Endothelial cell of umbilical vein (primary cell): ENCODE results near the gene TMEM120A. TPM values are rescaled to one million over a fixed set of nuclear protein-coding genes. Genes with fewer than 3 reads are reported as not detected.

ENCODE experiments used
- BruUV-seq: library from RNA; stranded (reverse); fragments of 400-500 nt; replicated peaks from 2 replicates; lab custom pipeline; 2021; lab: Mats Ljungman, UMichigan
- CTCF ChIA-PET: fragments of 300-600, 350-600 bp; sonication (Branson Sonifier 250); formaldehyde crosslinking; loops from one replicate; lab custom pipeline; 2021; ENCODE audit warnings: antibody characterized with exemption, inconsistent platforms; lab: Charles Lee
- POLR2A ChIA-PET: fragments of 300-600, 350-600 bp; sonication (Branson Sonifier 250); formaldehyde crosslinking; loops from one replicate; lab custom pipeline; 2021; ENCODE audit warnings: antibody characterized with exemption, inconsistent platforms; lab: Charles Lee
- DNase-seq: peaks from one replicate; pipeline ENCODE4 v3.0.0-alpha.2; 2011; ENCODE audit warnings: low read depth, low spot score
- FAIRE-seq: peaks from 2 replicates; lab custom pipeline; 2011; peaks lifted over from hg19 to GRCh38; lab: Jason Lieb, UNC
- H2AFZ ChIP-seq: 2 replicates; pipeline ENCODE4 v1.6.0; 2012; ENCODE audit warnings: low read depth, low read length, control low read depth, inconsistent platforms
- H3K27ac ChIP-seq: 2 replicates; pipeline ENCODE4 v1.5.1; 2011; ENCODE audit warnings: low read depth, mild to moderate bottlenecking, control low read depth, low read length, moderate library complexity; ENCODE audit not compliant: insufficient read depth
- H3K27me3 ChIP-seq, 2 experiments: 2 replicates each; pipeline versions ENCODE4 v1.6.0 to v1.6.1; 2011; ENCODE audit warnings: low read length in 2 of 2, mixed read lengths in 1 of 2; ENCODE audit not compliant: control insufficient read depth in 2 of 2, insufficient read depth in 2 of 2
- H3K36me3 ChIP-seq, 2 experiments: 2 replicates in 1 of 2; 3 replicates in 1 of 2; pipeline ENCODE4 v1.5.1; 2011; ENCODE audit warnings: low read length in 2 of 2, mild to moderate bottlenecking in 1 of 2, moderate library complexity in 1 of 2; ENCODE audit not compliant: control insufficient read depth in 2 of 2, insufficient read depth in 2 of 2; ENCODE audit errors: extremely low read depth in 1 of 2
- H3K4me1 ChIP-seq: 3 replicates; pipeline ENCODE4 v1.5.1; 2011; ENCODE audit warnings: mild to moderate bottlenecking, low read length; ENCODE audit not compliant: control insufficient read depth, insufficient read depth; ENCODE audit errors: extremely low read depth
- H3K4me2 ChIP-seq: 2 replicates; pipeline ENCODE4 v1.6.1; 2011; ENCODE audit warnings: low read length, control low read depth, mixed read lengths; ENCODE audit not compliant: insufficient read depth
- H3K4me3 ChIP-seq, 3 experiments: fragments of 200-600 bp in 1 of 3; sonication (generic), shearing (Covaris generic) in 1 of 3; replicated peaks in 1 of 3; 2 replicates each; pipeline ENCODE4 v1.5.1; 2011 to 2016; ENCODE audit warnings: control low read depth in 3 of 3, low read length in 3 of 3, mild to moderate bottlenecking in 2 of 3, inconsistent platforms in 1 of 3, low read depth in 1 of 3, moderate library complexity in 1 of 3; ENCODE audit not compliant: insufficient read depth in 1 of 3
- H3K79me2 ChIP-seq: 2 replicates; pipeline ENCODE4 v1.6.0; 2012; ENCODE audit warnings: low read length, inconsistent platforms; ENCODE audit not compliant: control insufficient read depth, insufficient read depth
- H3K9ac ChIP-seq: replicated peaks from 2 replicates; pipeline ENCODE3; 2011; ENCODE audit warnings: low read length, control low read depth; ENCODE audit not compliant: insufficient read depth; ENCODE audit errors: extremely low read depth
- H3K9me1 ChIP-seq: replicated peaks from 3 replicates; pipeline ENCODE4 v1.6.0; 2011; ENCODE audit warnings: mild to moderate bottlenecking, low read length; ENCODE audit not compliant: control insufficient read depth, insufficient read depth; ENCODE audit errors: extremely low read depth
- H3K9me3 ChIP-seq: replicated peaks from 2 replicates; pipeline ENCODE4 v1.5.1; 2012; ENCODE audit warnings: low read length, inconsistent platforms; ENCODE audit not compliant: control insufficient read depth, insufficient read depth
- H4K20me1 ChIP-seq: replicated peaks from 2 replicates; pipeline ENCODE3; 2011; ENCODE audit warnings: mild to moderate bottlenecking, low read length; ENCODE audit not compliant: control insufficient read depth, insufficient read depth; ENCODE audit errors: extremely low read depth
- EZH2 ChIP-seq: IDR thresholded peaks from 2 replicates; pipeline ENCODE4 v1.6.1; 2012; ENCODE audit warnings: borderline replicate concordance, low read depth, mild to moderate bottlenecking, moderate library complexity, low read length, inconsistent platforms; ENCODE audit not compliant: severe bottlenecking
- FOS ChIP-seq: IDR thresholded peaks from 2 replicates; pipeline ENCODE4 v1.6.1; 2011; ENCODE audit warnings: mild to moderate bottlenecking, low read length, moderate library complexity, borderline replicate concordance; ENCODE audit not compliant: insufficient read depth
- GATA2 ChIP-seq: IDR thresholded peaks from 2 replicates; pipeline ENCODE4 v1.7.0; 2011; ENCODE audit warnings: low read depth, mild to moderate bottlenecking, moderate library complexity, mixed read lengths, low read length; ENCODE audit not compliant: insufficient read length, insufficient read depth
- JUN ChIP-seq: IDR thresholded peaks from 2 replicates; pipeline ENCODE4 v1.6.1; 2011; ENCODE audit warnings: borderline replicate concordance, low read depth; ENCODE audit not compliant: insufficient read length, insufficient read depth
- MYC ChIP-seq: IDR thresholded peaks from one replicate; pipeline ENCODE4 v1.6.1; 2011; ENCODE audit warnings: mild to moderate bottlenecking, low read depth, low read length
- POLR2A ChIP-seq: IDR thresholded peaks from 2 replicates; pipeline ENCODE4 v1.6.1; 2012; ENCODE audit warnings: low read depth, mild to moderate bottlenecking, control low read depth, low read length
- POLR2AphosphoS5 ChIP-seq: IDR thresholded peaks from 2 replicates; pipeline ENCODE4 v1.6.1; 2012; ENCODE audit warnings: low read depth, mild to moderate bottlenecking, control low read depth, low read length, moderate library complexity; ENCODE audit not compliant: insufficient read depth
- dilution Hi-C: fragments of 300-500 bp; cut with MboI; formaldehyde crosslinking; loops from one replicate; pipeline ENCODE4 v1.15.0; 2019; ENCODE audit warnings: low sequenced_read_pairs; ENCODE audit not compliant: extremely low pct_ligation_motif_present
- intact Hi-C: fragments of 100-400 bp; cut with micrococcal nuclease; formaldehyde crosslinking; loops from one replicate; pipeline ENCODE4 v1.10.0; 2022
- polyA plus RNA-seq, 4 experiments: library from polyadenylated mRNA; depleted of rRNA in 3 of 4; stranded (reverse) in 3 of 4; unstranded in 1 of 4; fragments of >200 nt; gene quantifications; 2 replicates each; pipeline versions ENCODE4 v1.2.1 to v1.2.3, GENCODE V29; 2011 to 2012; ENCODE audit warnings: missing spikeins in 1 of 4
- total RNA-seq: library from RNA; stranded (reverse); gene quantifications from 2 replicates; pipeline ENCODE4 v1.2.3, GENCODE V29; 2021
- TF ChIP-seq, protein P1 (sequence below), 2 donors: IDR thresholded peaks; 1 replicate in 1 of 2; 2 replicates in 1 of 2; pipeline ENCODE4 v1.5.1; 2011; ENCODE audit warnings: low read length in 2 of 2, mild to moderate bottlenecking in 2 of 2, moderate library complexity in 2 of 2, control low read depth in 1 of 2, inconsistent platforms in 1 of 2, low read depth in 1 of 2; ENCODE audit not compliant: insufficient read depth in 1 of 2; ENCODE audit errors: extremely low read depth in 1 of 2
- TF ChIP-seq, protein P2 (sequence below): IDR thresholded peaks from 2 replicates; pipeline ENCODE4 v1.6.1; 2011; ENCODE audit not compliant: insufficient read depth, insufficient read length

TMEM120A gene
- total and polyA plus RNA-seq, 2 donors (not counting 3 experiments of a cell fraction or from before 2014, with no cell fraction given) = 38.6 to 133 TPM

- H3K36me3 ChIP-seq = peaks cover 0 to 2% of the 10 kb centered on the region in 2 experiments
- no peak for FAIRE-seq
- intact Hi-C loops (no loop called here), dilution Hi-C loops (no loop called here)
- no peaks in the 10 kb centered on the region for H4K20me1 ChIP-seq
- no peak overlapping the region for H3K4me3 ChIP-seq
- H3K9me1 ChIP-seq = no peaks in the 10 kb centered on the region
- no peak for DNase-seq
- H3K27ac ChIP-seq = no peak overlapping the region
- no peaks in the 10 kb centered on the region for H3K4me1 ChIP-seq
- no peak overlapping the region for H2AFZ ChIP-seq
- TF ChIP-seq GATA2 (no peak), POLR2AphosphoS5 (no peak), EZH2 (no peak), FOS (no peak), MYC (no peak), JUN (no peak), POLR2A (no peak)
- TF ChIP-seq, protein P1, sequence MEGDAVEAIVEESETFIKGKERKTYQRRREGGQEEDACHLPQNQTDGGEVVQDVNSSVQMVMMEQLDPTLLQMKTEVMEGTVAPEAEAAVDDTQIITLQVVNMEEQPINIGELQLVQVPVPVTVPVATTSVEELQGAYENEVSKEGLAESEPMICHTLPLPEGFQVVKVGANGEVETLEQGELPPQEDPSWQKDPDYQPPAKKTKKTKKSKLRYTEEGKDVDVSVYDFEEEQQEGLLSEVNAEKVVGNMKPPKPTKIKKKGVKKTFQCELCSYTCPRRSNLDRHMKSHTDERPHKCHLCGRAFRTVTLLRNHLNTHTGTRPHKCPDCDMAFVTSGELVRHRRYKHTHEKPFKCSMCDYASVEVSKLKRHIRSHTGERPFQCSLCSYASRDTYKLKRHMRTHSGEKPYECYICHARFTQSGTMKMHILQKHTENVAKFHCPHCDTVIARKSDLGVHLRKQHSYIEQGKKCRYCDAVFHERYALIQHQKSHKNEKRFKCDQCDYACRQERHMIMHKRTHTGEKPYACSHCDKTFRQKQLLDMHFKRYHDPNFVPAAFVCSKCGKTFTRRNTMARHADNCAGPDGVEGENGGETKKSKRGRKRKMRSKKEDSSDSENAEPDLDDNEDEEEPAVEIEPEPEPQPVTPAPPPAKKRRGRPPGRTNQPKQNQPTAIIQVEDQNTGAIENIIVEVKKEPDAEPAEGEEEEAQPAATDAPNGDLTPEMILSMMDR (IDR thresholded peaks at IDR 0.05; ENCODE audit: extremely low read depth in 1 of 2, insufficient read depth in 1 of 2, low read depth in 1 of 2, low read length in 2 of 2) = no peak
- TF ChIP-seq, protein P2, sequence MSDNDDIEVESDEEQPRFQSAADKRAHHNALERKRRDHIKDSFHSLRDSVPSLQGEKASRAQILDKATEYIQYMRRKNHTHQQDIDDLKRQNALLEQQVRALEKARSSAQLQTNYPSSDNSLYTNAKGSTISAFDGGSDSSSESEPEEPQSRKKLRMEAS = no peak
- no peaks in the 10 kb centered on the region for H3K27me3 ChIP-seq
- ChIA-PET CTCF (interaction anchor here (0.9 to 1.1 kb wide), 2 partner anchors 40 to 104 kb away, joined by 3 read pairs; no protein-coding TSS in a partner anchor), POLR2A (no interaction called here)
- BruUV-seq = no TSS peak
- H3K9ac ChIP-seq = no peak overlapping the region
- H3K4me2 ChIP-seq = no peak overlapping the region
- H3K9me3 ChIP-seq = no peaks in the 10 kb centered on the region
- no peaks in the 10 kb centered on the region for H3K79me2 ChIP-seq
Observed at GRCh38 chr7:75969704-75970498, 24.5 kb downstream of the TMEM120A start.
